GM18511 (cell line): Measurements from ENCODE around the gene PKN2.

Source experiments
- ATAC-seq: cut with Tn5 transposase; IDR thresholded peaks from one replicate; pipeline ENCODE4 v1.9.1; 2021; ENCODE audit warnings: mild to moderate bottlenecking, moderate library complexity; ENCODE audit not compliant: unreplicated experiment

The PKN2 gene

DNA sequence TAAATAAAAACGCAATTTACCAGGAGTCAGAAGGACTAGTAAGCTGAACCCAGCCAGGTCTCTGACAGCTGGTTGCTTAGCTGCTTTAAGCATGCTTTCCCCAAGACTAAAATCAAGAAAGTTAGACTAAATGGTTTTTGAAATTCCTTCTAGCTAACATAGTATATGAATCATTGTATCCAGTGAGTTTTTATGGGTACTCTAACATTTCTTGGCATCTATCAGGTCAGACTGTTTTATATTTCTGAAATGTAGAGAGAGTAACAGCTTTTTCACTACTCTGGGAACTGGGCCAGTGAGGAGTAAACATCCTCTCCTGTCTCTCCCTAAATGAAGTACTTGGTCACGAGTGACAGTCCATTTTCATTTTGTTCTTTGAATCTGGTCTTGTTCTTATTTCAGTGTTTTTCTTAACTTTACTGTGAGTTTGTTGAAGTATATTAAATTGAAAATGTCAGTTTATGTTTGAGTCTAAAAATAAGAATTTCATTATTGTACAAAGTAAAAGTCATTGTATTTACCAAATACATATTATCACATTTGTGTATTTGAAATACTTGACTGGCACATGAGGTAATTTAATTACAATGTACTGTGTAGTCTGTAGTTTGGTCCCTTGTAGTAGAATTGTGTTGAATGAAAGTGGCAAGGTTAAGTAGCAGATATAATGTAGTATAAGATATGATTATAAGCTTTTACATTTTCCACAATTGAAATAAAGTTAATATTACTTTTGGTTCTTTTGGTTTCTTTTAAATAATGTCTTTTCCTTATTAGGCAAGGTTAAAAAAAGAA is 47.6 kb downstream of the PKN2 start:
- no peak for ATAC-seq

DNA sequence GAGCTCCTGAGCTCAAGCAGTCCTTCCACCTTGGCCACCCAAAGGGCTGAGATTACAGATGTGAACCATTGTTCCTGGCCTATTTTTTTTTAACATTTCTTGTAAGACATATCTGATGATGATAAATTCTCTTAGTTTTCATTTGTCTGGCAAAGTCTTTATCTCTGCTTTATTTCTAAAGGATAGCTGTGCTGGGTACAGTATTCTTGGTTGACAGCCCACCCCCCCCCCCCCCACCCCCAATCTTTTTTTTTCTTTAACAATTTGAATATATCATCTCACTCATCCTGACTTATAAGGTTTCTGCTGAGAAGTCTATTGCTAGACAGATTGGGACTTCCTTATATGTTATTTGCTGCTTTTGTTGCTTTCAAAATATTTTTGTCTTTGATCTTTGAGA is 51.3 kb downstream of the PKN2 start:
- no peak for ATAC-seq

DNA sequence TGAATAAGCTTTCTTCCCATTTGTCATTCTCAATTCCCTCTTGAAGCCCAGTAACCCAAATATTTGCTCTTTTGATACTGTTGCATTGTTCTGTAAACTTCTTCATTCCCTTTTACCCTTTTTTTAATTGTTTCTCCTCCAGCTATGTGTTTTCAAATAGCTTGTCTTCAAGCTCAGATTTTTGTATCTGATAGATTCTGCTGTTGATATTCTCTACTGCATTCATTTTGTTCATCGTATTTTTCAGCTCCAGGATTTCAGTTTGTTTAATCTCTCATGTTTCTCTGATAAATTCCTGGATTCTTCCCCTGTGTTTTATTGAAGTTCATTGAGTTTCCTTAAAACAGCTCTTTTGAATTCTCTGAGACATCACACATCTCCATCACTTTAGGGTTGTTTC is 51.8 kb downstream of the PKN2 start:
- no peak for ATAC-seq

DNA sequence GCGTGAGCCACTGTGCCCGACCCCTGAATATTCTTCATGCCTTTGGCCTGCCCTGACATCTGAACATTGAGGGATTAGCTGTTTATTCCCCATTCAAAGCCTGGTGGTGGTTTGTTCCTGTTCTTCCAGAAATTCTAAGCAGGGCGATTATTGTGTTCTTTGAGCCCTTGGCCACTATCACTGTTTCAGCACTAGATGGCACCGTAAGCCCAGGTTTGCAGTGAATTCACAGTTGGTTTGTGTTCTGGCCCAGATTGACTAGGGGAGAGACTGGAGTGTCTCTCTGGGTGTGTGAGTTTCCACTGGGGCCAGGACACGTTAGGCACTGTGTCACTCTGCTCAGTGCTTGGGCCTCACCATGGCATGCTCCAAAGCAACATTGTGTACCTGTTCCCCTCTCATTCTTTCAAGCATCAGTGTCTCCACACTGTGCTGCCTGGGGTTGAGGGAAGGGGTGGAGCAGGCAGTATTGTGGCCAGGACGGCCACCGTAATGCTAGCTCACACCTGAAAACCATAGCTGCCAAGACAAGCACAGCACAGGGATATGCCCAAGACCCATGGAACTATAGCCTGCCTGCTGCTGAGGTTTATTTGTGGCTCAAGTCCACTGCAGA is 52.7 kb downstream of the PKN2 start:
- no peak for ATAC-seq

DNA sequence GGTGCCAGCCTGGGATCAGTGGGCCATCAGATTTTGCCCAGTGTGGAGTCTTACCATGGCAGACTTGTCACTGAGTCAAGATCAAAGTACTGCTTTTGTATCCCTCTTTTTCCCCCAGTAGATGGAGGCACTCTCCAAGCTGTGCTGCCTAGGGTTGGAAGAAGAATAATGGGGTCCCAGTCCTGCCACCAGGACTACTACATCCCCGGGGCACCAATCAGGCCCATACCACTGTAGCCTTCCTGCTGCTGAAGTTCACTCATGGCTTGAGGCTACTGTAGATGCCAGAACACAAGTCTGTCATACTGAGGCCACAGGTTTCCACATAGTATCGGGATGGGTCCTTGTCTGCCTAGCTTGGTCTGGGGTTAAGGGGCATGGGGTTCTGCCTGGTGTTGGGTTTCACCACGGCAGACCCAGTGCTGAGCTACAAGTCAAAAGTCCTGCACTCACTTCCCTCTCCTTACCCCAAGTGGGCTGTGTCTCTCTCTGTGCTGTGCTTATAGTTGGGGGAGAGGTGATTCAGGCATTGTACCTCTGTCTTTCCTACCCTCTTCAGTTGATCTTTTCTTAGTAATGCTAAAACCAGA is 53.4 kb downstream of the PKN2 start:
- no peak for ATAC-seq

DNA sequence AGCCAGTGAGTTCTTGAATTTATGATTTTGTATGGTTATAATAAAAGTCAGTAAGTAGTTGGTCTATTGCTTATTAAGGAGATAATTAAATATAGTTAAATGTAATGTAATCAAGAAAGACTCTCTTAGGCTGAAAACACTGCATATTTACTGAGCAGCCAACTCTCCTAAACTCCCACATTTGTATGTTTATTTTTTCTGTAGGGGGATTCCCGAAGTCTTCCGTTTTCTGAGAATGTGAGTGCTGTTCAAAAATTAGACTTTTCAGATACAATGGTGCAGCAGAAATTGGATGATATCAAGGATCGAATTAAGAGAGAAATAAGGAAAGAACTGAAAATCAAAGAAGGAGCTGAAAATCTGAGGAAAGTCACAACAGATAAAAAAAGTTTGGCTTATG is 56.7 kb downstream of the PKN2 start:
- ATAC-seq: no peak

DNA sequence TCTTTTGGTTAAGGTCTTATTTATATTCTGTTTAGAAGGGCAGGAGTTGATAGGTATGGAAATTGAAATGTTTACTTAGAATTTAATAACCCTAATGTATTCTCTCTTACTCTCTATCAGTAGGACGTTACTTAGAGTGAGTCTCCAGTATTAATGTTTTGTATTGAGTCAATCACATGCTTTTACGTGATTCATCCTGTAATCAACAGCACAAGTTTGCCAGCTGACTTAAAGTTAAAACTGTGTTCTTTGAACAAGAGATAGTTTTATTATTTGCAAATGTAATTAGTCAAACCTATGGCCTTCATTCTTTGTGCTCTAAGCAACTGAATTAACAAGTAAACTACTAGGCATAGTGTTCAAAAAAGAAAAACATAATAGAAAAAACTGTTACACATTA is 57.3 kb downstream of the PKN2 start:
- ATAC-seq: no peak

DNA sequence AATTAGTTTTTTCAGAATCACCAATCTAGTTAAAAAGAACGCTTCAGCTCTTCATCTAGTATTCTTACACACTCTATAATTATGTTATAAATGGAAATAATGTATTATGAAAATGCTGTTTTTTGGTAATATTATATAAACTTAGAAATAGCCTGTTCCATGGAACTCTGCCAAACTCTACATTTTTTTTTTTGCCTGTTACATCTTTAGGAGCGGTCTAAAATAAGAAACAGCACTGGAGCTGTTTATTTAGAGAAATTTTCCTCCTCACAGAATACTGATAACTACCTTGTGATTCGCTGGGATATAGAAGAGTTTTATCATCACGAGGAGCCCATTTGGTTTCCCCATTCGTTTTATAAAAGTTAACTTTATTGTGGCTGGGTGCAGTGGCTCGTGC is 58.5 kb downstream of the PKN2 start:
- no peak for ATAC-seq

DNA sequence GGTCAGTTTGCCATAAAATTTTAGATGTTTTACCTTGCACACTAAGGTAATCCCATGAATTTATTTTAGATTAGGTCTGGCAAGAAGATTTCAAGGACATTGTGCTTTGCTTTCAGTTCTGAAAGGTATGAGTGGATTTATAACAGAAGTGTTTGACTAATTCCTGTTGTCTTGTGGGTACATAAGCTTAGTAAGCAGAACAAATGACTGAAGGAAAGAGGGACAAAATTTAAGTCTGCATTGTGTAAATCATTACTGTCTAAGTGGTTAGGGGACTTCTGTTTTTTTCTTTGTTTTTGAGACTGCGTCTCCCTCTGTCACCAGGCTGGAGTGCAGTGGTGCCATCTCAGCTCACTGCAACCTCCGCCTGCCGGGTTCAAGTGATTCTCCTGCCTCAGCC is 60.1 kb downstream of the PKN2 start:
- ATAC-seq: no peak

DNA sequence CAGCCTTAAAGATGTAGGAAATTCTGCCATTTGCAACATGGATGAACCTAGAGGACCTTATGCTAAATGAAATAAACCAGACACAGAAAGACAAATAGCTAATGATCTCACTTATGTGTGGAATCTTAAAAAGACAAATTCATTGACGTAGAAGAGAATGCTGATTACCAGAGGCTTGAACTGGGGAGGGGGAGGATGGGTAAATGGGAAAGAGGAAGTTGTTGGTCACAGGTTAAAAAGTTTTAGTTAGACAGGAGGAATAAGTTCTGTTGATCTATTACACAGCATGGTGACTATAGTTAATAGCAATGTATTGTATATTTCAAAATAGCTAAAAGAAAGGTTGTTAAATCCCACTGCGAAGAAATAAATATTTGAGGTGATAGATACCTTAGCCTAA is 62.8 kb downstream of the PKN2 start:
- ATAC-seq: no peak

DNA sequence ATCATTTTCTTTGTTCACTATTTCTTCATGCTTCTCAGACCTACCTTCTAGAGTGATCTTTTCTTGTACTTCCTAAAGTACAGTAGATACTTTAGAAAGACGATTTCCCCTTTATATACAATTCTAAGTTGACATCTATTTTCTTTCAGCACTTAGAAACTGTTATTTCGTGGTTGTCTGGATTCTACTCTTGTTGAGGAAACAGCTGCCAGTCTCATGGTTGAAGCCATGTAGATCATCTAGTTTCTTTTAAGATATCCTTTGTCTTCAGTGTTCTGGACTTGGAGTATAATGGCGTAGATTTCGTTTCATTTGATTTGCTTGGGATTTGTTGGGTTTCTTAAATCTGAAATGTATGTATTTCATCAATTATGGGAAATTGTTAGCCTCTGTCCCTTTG is 67.6 kb downstream of the PKN2 start:
- no peak for ATAC-seq

DNA sequence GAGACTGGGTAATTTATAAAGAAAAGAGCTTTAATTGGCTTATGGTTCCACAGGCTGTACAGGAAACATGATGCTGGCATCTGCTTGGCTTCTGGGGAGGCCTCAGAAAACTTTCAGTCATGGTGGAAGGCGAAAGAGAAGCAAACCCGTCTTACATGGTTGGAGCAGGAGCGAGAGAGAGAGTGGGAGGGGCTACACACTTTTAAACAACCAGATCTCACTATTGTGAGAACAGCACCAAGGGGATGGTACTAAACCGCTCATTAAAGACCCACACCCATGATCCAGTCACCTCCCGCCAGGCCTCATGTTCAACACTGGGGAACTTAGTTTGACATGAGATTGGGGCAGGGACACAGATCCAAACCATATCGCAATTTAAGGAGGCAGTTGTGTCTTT is 69.4 kb downstream of the PKN2 start:
- no peak for ATAC-seq

DNA sequence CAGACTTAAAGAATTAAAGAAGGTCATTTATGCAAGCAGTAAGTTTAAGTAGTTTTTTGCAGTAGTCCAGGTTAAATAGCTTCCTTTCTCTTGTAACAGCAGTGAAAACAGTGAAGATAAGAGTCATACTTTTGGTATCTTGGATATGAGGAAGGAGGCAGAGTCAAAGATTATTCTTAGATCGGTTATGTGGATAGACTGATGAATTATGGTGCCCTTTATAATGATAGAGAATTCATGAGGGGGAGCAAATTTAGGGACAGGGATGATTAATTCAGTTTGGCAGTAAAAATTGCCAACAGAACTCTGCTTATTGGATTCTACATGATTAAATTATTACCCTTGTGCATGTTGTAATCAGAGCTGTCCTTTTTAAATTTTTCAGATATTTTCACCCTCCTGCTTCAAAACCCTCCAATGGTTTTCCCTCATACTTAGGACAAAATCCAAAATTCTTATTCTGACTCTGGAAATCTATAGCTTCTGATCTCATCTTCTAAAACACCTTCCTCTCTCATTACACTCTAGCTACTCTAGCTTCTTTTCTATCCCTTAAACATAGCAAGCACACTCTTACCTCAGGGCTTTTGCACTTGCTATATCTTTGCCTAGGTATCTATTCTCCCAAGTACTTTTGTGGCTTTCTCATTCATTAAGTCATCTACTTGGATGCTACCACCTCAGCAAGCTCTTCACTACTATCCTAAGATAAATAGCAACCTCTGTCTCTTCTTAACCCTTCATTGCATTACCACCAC is 79.8 kb downstream of the PKN2 start:
- no peak for ATAC-seq

DNA sequence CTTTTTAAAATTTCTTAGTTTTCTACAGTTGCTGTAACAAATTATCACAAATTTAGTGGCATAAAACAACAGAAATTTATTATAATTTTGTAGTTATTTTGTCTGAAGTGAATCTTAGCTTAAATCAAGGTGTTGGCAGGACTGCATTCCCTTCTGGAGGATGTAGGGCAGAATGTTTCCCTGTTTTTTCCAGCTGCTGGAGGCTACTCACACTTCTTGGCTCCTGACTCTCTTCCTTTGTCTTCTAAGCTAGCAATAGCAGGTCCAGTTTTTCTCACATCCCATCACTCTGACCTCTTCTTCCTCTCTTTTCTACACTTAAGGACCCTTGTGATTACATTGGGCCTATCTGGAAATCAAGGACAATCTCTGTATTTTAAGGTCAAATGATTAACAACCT is 84.1 kb downstream of the PKN2 start:
- no peak for ATAC-seq

DNA sequence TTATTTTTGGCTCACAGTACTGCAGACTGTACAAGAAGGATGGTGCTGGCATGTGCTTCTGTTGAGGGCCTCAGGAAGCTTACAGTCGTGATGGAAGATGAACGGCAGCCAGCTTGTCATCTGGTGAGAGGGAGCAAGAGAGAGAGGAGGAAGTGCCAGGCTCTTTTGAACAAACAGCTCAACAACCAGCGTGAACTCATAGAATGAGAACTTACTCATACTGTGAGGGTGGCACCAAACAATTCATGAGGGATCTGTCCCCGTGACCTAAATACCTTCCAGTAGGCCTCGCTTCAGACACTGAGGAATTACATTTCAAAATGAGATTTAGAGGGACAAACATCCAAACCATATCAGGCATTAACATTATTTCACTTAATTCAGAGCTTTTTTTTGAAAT is 84.7 kb downstream of the PKN2 start:
- ATAC-seq: no peak

DNA sequence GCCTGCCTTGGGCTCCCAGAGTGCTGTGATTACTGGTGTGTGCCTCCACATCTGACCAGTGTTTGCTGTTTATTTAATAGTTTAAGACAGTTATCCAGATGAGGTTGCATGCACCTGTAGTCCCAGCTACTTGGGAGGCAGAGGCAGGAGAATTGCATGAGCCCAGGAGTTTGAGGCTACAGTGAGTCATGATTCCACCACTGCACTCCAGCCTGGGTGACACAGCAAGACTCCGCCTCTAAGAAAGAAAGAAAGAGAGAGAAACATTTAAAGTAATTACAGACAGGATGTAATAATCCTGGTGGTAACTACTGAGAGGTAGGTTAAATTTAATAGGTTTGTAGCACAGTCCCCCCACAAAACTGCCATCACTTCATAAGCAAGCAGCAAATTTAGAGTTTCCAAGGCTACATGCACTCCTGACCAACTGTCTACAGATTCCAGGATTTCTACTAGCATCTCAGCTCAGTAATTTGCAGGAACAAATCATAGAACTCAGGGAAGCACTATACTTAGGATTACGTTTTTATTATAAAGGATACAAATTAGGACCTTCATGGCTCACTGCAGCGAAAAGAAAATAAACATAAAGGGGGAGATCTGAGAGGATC is 89.6 kb downstream of the PKN2 start:
- no peak for ATAC-seq

DNA sequence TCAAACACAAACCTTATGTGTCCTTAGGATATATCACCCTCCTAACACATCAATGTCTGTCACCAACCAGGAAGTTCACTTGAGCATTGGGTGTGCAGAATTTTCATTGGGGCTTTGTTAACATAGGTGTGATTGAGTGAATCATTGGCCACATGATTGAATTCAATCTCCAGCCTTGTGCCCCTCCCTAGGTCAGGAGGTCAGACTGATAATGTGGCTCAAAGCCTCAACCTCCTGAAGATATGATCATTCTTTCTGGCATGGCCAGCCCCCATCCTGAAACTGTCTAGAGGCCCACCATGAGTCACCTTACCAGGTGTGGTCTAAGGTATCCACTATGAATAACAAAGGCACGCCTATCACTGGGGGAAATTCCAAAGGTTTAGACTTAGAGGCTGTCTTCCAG is 90.1 kb downstream of the PKN2 start:
- no peak for ATAC-seq

DNA sequence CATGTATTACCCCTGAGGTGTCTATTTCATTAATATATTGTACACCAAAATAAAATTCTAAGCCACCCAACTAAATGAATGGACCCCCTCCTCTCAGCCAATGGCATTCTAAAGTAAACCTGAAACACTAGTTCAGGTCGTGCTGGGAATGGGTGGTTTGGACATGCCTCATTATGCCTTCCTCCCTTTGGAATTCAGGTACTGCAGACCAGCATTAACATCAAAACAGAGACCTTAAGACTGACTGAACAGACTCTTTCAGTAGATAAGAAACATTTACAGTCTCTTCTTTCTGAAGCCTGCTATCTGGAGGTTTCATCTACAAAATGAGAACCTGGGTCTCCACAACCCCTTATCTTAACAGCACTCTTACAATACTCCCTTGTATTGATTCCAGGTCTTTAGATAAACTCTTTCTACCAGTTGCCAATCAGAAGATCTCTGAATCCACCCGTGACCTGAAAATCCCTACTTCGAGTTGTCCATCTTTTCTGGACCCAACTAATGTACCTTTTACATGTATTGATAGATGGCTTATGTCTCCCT is 93.6 kb downstream of the PKN2 start:
- ATAC-seq: no peak

DNA sequence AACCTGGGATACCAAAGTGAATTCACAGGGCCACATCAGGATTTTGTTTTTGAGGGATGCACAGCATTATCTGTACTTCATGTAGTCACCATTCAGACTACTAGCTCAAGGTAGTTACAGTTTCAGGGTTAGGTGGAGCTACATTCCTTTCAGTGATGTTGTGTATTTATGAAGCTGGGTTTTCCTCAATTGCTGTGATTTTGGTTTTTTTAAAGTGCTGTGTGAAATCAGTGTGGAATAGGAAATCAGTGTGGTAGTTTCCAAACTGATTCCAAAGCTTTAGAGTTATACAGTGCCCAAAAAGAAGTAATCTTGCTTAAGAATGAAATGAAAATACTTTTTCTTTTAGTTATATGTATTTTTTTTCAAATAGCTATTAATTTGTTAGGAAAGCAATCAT is 95.8 kb downstream of the PKN2 start:
- ATAC-seq: no peak

DNA sequence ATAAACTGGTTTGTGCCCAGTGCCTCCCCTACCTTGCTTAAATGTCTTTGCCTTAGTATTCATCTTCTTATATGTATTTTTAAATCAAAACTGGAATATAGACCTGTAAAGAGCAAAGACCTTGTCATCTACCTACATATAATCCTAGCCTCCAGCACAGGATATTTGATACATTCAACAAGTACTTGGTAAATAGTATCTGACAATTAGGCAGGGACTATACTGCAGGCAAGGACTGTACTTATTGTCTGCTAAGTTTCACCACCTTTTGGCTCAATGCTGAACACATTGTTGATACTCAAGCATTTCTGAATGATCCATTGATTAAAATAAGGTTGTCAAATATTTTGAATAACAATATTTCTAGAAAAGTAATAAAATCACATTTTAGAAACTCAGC is 96.4 kb downstream of the PKN2 start:
- ATAC-seq: no peak

DNA sequence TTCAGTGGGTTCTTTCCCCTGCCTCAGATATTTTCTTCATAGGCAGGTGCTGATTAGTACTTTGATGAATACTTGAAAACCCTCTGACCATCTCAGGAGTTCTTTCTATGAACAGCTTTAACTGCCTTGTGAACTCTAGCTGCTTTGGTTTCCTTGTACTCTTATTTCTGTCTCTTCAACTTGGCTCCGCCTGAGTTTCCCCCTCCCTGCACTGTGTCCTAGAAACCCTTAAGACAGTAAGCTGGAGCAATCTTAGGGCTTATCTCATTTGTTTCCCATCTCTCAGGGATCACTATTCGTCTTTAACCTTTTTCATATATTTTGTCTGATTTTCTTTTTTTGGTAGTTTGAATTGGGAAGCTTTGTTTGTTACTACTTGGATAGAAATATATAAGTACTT is 99.1 kb downstream of the PKN2 start:
- ATAC-seq: no peak
